Measurements from ENCODE around the gene LY6G6C.

Gene LY6G6C

DNA sequence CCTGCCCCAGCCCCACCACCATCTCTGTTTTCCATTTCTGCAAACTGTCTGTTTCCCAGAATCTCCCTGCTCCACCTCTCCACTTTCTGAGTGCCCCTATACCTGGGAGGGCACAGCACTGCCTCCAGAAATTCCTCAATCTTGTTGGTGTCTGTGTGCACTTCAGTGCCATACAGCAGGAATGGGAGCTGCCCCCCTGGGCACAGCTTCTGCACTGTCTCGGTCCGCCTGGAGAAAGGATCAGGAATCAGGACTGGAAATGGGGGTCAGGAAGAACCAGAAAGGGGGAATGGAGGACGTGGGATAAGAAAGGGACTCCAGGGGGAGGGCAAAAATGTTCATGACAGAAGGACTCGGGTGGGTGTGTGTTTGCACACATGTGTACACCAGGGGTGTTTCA lies 12.2 kb upstream of the LY6G6C start:
- CTCF ChIA-PET = interaction anchor here (0.9 to 1.2 kb wide), 2 partner anchors 36 to 129 kb away, joined by 3 to 4 read pairs; no protein-coding TSS in a partner anchor
- Histone ChIP-seq H3K4me3 (ENCODE audit: low read depth, low read length) (no peak overlapping the region), H3K27ac (ENCODE audit: extremely low read depth, low read depth, low read length) (no peak overlapping the region; the same call in 1 of the 2 replicates), H3K36me3 (ENCODE audit: control insufficient read depth in 2 of 2, insufficient read depth in 1 of 2, low read length in 2 of 2) (peaks cover 12 to 39% of the 10 kb centered on the region in 2 experiments; a peak in 2 of 3 replicates), H3K9me3 (ENCODE audit: control insufficient read depth, insufficient read depth, low read depth, low read length) (no peaks in the 10 kb centered on the region), H3K4me1 (ENCODE audit: control insufficient read depth, insufficient read depth, low read length) (peaks cover 26% of the 10 kb centered on the region)
- POLR2A ChIA-PET = interaction anchor here (0.8 to 2.3 kb wide), 3 partner anchors 29 to 94 kb away, joined by 3 to 10 read pairs (median 3); partner anchors contain the start of genes HSPA1B and VARS1
- TF ChIP-seq ZNF571 (tag by site-specific recombination; IDR thresholded peaks at IDR 0.05) = no peak
- TF ChIP-seq SALL2 (tag by site-specific recombination; IDR thresholded peaks at IDR 0.05; ENCODE audit: borderline replicate concordance) = no peak
- 0 out of 2 replicates have a peak, but pooled peaks have one; percentile 3 for TF ChIP-seq ZNF292 (tag by site-specific recombination; IDR thresholded peaks at IDR 0.05; ENCODE audit: borderline replicate concordance, low read depth)
- TF ChIP-seq, protein P1, sequence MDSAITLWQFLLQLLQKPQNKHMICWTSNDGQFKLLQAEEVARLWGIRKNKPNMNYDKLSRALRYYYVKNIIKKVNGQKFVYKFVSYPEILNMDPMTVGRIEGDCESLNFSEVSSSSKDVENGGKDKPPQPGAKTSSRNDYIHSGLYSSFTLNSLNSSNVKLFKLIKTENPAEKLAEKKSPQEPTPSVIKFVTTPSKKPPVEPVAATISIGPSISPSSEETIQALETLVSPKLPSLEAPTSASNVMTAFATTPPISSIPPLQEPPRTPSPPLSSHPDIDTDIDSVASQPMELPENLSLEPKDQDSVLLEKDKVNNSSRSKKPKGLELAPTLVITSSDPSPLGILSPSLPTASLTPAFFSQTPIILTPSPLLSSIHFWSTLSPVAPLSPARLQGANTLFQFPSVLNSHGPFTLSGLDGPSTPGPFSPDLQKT (IDR thresholded peaks at IDR 0.05; ENCODE audit: borderline replicate concordance, low read depth, low read length) = no peak

DNA sequence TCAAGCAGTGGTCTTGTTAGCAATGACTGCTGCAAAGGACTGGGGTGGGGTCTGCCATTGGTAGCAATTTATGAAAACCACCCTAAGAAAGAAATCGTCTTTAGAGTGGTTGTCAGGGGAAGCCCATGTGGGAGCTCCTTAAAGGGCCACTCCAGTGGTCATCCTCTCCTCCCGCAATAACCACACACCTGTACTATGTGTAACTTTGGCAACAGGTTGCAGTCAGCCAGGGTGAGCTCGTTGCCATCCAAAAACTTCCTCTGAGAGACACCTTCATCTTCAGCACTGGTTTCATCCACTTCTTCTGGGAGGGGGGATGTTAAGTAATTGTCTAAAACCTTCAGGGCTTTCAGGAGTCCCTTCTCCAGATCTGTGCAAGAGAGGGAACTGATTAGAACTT lies 10.5 kb upstream of the LY6G6C start:
- POLR2A ChIA-PET = interaction anchor here (0.6 to 2.3 kb wide), 7 partner anchors 8 to 131 kb away, joined by 3 to 13 read pairs (median 4); partner anchors contain the start of genes C6orf47, HSPA1B, LY6G5C and NEU1
- CTCF ChIA-PET = interaction anchor here (0.8 kb wide), 1 partner anchor 9 kb away, joined by 3 read pairs; the partner anchor contains the start of gene MPIG6B
- Histone ChIP-seq H3K27ac (ENCODE audit: extremely low read depth, low read depth, low read length) (no peak overlapping the region), H3K9me3 (ENCODE audit: control insufficient read depth, insufficient read depth, low read depth, low read length) (no peaks in the 10 kb centered on the region), H3K4me1 (ENCODE audit: control insufficient read depth, insufficient read depth, low read length) (peaks cover 12% of the 10 kb centered on the region), H3K36me3 (ENCODE audit: control insufficient read depth in 2 of 2, insufficient read depth in 1 of 2, low read length in 2 of 2) (peaks cover 12 to 54% of the 10 kb centered on the region in 2 experiments; a peak in 2 of 3 replicates), H3K4me3 (ENCODE audit: low read depth, low read length) (no peak overlapping the region)
- peak; percentile 78 for TF ChIP-seq SCRT2 (tag by site-specific recombination; IDR thresholded peaks at IDR 0.05)
- TF ChIP-seq GLIS2 (tag by site-specific recombination; IDR thresholded peaks at IDR 0.05) = no peak

DNA sequence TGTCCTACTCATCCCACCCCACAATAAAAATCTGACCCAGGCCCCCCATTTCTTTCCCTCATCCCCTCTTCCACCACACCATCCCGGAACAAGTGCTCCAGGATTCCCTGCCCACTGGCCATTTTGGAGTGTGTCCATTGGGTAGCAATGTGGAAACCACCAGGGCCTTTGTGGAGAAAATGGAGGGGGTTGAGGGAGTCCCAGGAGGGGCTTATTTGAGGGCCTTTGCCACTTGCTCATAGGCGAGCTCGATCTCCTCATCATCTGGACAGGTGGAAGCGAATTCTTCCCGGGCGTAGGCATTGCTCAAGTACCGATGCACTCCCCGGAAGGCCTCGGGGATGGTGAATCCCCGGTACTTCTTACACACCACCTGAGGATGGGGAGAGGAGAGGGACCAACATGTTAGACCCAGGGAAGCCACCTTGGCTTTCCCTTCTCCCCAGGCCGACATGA lies 9.1 kb upstream of the LY6G6C start:
- POLR2A ChIA-PET = interaction anchor here (0.6 to 4.7 kb wide), 25 partner anchors 8 to 1241 kb away, joined by 3 to 54 read pairs (median 6); partner anchors contain the start of genes ABHD16A, APOM, BAG6 and CSNK2B
- Histone ChIP-seq H3K4me3 (ENCODE audit: low read depth, low read length) (no peak overlapping the region), H3K27ac (ENCODE audit: extremely low read depth, low read depth, low read length) (no peak overlapping the region; the same call in 1 of the 2 replicates), H3K9me3 (ENCODE audit: control insufficient read depth, insufficient read depth, low read depth, low read length) (no peaks in the 10 kb centered on the region), H3K4me1 (ENCODE audit: control insufficient read depth, insufficient read depth, low read length) (peaks cover 7% of the 10 kb centered on the region), H3K36me3 (ENCODE audit: control insufficient read depth in 2 of 2, insufficient read depth in 1 of 2, low read length in 2 of 2) (peaks cover 12 to 63% of the 10 kb centered on the region in 2 experiments; a peak in 2 of 3 replicates)
- TF ChIP-seq, protein P2, sequence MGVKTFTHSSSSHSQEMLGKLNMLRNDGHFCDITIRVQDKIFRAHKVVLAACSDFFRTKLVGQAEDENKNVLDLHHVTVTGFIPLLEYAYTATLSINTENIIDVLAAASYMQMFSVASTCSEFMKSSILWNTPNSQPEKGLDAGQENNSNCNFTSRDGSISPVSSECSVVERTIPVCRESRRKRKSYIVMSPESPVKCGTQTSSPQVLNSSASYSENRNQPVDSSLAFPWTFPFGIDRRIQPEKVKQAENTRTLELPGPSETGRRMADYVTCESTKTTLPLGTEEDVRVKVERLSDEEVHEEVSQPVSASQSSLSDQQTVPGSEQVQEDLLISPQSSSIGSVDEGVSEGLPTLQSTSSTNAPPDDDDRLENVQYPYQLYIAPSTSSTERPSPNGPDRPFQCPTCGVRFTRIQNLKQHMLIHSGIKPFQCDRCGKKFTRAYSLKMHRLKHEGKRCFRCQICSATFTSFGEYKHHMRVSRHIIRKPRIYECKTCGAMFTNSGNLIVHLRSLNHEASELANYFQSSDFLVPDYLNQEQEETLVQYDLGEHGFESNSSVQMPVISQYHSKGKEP (tag by site-specific recombination; IDR thresholded peaks at IDR 0.05) = no peak
- TF ChIP-seq ZNF600 (tag by site-specific recombination; IDR thresholded peaks at IDR 0.05) (0 out of 2 replicates have a peak, but pooled peaks have one; percentile 26), ZNF366 (tag by site-specific recombination; conservative IDR thresholded peaks at IDR 0.05) (peak; percentile 68; the same call in 1 of the 2 replicates)
- CTCF ChIA-PET = interaction anchor here (0.6 to 3.6 kb wide), 9 partner anchors 9 to 132 kb away, joined by 3 to 28 read pairs (median 9); partner anchors contain the start of genes MSH5, NEU1 and VARS1

DNA sequence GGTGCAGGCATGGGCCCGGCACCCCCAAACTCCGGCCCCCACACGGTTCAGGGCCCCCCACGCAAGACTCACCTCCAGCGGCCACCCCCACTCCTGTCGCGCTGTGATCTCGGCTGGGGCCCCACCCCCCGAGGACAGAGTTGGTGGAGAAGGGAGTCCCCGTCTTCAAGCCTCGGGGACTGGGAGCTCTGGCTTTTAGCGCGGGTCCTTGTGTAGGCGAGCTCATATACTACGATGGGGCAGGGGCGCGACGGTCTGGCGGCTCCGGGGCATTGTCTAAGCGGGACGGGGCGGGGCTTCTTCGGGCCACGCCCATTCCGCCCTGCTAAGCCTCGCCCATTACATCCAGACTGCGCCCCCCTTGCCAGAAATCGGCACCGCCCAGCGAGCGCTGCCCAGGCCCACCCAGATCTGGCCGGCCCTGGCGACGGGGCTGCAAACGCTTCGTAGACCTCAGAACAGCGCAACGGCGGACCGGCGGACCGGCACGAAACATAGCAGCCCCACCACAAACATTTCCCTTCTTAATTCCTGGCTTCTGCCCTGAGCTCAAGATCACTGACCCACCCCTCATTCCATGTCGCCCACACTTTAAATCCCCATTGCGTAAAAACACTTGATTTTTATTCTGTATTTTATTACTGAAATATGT lies 8.6 kb upstream of the LY6G6C start:
- Histone ChIP-seq H3K4me1 (ENCODE audit: control insufficient read depth, insufficient read depth, low read length) (peaks cover 7% of the 10 kb centered on the region), H3K36me3 (ENCODE audit: control insufficient read depth in 2 of 2, insufficient read depth in 1 of 2, low read length in 2 of 2) (peaks cover 12 to 63% of the 10 kb centered on the region in 2 experiments; a peak in 2 of 3 replicates), H3K4me3 (ENCODE audit: low read depth, low read length) (peak overlapping the region; percentile 74), H3K27ac (ENCODE audit: extremely low read depth, low read depth, low read length) (peak overlapping the region; percentile 67), H3K9me3 (ENCODE audit: control insufficient read depth, insufficient read depth, low read depth, low read length) (no peaks in the 10 kb centered on the region)
- ChIA-PET CTCF (interaction anchor here (0.7 to 3.6 kb wide), 19 partner anchors 9 to 229 kb away, joined by 3 to 28 read pairs (median 5); partner anchors contain the start of genes LY6G5C, MSH5, NEU1 and VARS1), POLR2A (interaction anchor here (0.6 to 4.7 kb wide), 33 partner anchors 9 to 1242 kb away, joined by 3 to 54 read pairs (median 5); partner anchors contain the start of genes ABHD16A, APOM, BAG6 and CSNK2B)
- TF ChIP-seq IKZF3 (tag by site-specific recombination; IDR thresholded peaks at IDR 0.05) (no peak), ZNF416 (tag by site-specific recombination; IDR thresholded peaks at IDR 0.05) (no peak), ZFP37 (tag by site-specific recombination; IDR thresholded peaks at IDR 0.05) (peak; percentile 56; the same call in 1 of the 2 replicates), ZNF654 (tag by site-specific recombination; IDR thresholded peaks at IDR 0.05; ENCODE audit: low read depth) (no peak)
- TF ChIP-seq, protein P3, sequence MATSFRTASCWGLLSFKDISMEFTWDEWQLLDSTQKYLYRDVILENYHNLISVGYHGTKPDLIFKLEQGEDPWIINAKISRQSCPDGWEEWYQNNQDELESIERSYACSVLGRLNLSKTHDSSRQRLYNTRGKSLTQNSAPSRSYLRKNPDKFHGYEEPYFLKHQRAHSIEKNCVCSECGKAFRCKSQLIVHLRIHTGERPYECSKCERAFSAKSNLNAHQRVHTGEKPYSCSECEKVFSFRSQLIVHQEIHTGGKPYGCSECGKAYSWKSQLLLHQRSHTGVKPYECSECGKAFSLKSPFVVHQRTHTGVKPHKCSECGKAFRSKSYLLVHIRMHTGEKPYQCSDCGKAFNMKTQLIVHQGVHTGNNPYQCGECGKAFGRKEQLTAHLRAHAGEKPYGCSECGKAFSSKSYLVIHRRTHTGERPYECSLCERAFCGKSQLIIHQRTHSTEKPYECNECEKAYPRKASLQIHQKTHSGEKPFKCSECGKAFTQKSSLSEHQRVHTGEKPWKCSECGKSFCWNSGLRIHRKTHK (tag by site-specific recombination; IDR thresholded peaks at IDR 0.05) = no peak
- TF ChIP-seq, protein P4, sequence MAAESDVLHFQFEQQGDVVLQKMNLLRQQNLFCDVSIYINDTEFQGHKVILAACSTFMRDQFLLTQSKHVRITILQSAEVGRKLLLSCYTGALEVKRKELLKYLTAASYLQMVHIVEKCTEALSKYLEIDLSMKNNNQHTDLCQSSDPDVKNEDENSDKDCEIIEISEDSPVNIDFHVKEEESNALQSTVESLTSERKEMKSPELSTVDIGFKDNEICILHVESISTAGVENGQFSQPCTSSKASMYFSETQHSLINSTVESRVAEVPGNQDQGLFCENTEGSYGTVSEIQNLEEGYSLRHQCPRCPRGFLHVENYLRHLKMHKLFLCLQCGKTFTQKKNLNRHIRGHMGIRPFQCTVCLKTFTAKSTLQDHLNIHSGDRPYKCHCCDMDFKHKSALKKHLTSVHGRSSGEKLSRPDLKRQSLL (tag by site-specific recombination; IDR thresholded peaks at IDR 0.05) = 0 out of 2 replicates have a peak, but pooled peaks have one; percentile 7
- TF ChIP-seq, protein P5, sequence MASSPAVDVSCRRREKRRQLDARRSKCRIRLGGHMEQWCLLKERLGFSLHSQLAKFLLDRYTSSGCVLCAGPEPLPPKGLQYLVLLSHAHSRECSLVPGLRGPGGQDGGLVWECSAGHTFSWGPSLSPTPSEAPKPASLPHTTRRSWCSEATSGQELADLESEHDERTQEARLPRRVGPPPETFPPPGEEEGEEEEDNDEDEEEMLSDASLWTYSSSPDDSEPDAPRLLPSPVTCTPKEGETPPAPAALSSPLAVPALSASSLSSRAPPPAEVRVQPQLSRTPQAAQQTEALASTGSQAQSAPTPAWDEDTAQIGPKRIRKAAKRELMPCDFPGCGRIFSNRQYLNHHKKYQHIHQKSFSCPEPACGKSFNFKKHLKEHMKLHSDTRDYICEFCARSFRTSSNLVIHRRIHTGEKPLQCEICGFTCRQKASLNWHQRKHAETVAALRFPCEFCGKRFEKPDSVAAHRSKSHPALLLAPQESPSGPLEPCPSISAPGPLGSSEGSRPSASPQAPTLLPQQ (tag by site-specific recombination; IDR thresholded peaks at IDR 0.05) = peak; percentile 89
